Stimulated activated CD4-positive, alpha-beta T cell treated with anti-CD3 and anti-CD28 coated beads, Interleukin-2, amount 100 ng/mL, for 4 hours (primary cell): ENCODE measurements around the gene MAT1A.
"Not testable (repeated sequence)": the region's sequence is repeated elsewhere in the genome, so short reads cannot be mapped to it uniquely, and the experiment has no call there.

Source experiments
- DNase-seq: peaks from one replicate; pipeline ENCODE4 v3.0.0-alpha.2; 2020; ENCODE audit warnings: low read depth

The MAT1A gene

DNA sequence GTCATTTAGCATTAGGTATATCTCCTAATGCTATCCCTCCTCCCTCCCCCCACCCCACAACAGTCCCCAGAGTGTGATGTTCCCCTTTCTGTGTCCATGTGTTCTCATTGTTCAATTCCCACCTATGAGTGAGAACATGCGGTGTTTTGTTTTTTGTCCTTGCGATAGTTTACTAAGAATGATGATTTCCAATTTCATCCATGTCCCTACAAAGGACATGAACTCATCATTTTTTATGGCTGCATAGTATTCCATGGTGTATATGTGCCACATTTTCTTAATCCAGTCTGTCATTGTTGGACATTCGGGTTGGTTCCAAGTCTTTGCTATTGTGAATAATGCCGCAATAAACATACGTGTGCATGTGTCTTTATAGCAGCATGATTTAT, 66.4 kb downstream of the MAT1A start:
- not testable (repeated sequence) for DNase-seq
